OCI-LY1 (cell line): ENCODE measurements around the gene S100A7.
"Not testable (repeated sequence)": the region's sequence is repeated elsewhere in the genome, so short reads cannot be mapped to it uniquely, and the experiment has no call there.

Experiments
- H2AFZ ChIP-seq: fragments of 200-600 bp; sonication (generic), shearing (Covaris generic); 2 replicates; pipeline ENCODE4 v1.6.0; 2014; ENCODE audit warnings: antibody characterized with exemption, mild to moderate bottlenecking, low read length
- H3F3A ChIP-seq: fragments of 200-600 bp; sonication (generic), shearing (Covaris generic); 2 replicates; pipeline ENCODE4 v1.6.0; 2014; ENCODE audit warnings: mild to moderate bottlenecking, antibody characterized with exemption, low read length, moderate library complexity; ENCODE audit not compliant: insufficient read depth
- H3K27ac ChIP-seq: fragments of 200-600 bp; sonication (generic); 2 replicates; pipeline ENCODE4 v1.5.1; 2014; ENCODE audit warnings: low read length, mixed run types, mild to moderate bottlenecking, low read depth; ENCODE audit not compliant: poor library complexity, severe bottlenecking
- H3K27me3 ChIP-seq: fragments of 200-600 bp; sonication (generic); 2 replicates; pipeline ENCODE4 v1.6.0; 2014; ENCODE audit warnings: antibody characterized with exemption, mild to moderate bottlenecking, low read length, moderate library complexity; ENCODE audit not compliant: insufficient read depth
- H3K36me3 ChIP-seq: fragments of 200-600 bp; sonication (generic); 2 replicates; pipeline ENCODE4 v1.6.1; 2014; ENCODE audit warnings: mild to moderate bottlenecking, antibody characterized with exemption, low read length, moderate library complexity, mixed read lengths; ENCODE audit not compliant: insufficient read depth
- H3K4me1 ChIP-seq: fragments of 200-600 bp; sonication (generic); 2 replicates; pipeline ENCODE4 v1.5.1; 2014; ENCODE audit warnings: mild to moderate bottlenecking, low read length, moderate library complexity; ENCODE audit not compliant: insufficient read depth, severe bottlenecking
- H3K4me2 ChIP-seq: fragments of 200-600 bp; sonication (generic), shearing (Covaris generic); 2 replicates; pipeline ENCODE4 v1.6.1; 2014; ENCODE audit warnings: low read length
- H3K4me3 ChIP-seq: fragments of 200-600 bp; sonication (generic); 2 replicates; pipeline ENCODE4 v1.5.1; 2014; ENCODE audit warnings: low read length, low read depth, mild to moderate bottlenecking, mixed read lengths; ENCODE audit not compliant: poor library complexity, severe bottlenecking
- H3K79me2 ChIP-seq: fragments of 200-600 bp; shearing (Covaris generic); 2 replicates; pipeline ENCODE4 v1.6.1; 2016; ENCODE audit warnings: mixed run types, low read length, mixed read lengths; ENCODE audit not compliant: insufficient read depth
- H3K9ac ChIP-seq: fragments of 200-600 bp; sonication (generic), shearing (Covaris generic); 2 replicates; pipeline ENCODE4 v1.6.1; 2014; ENCODE audit warnings: mild to moderate bottlenecking, low read length, mixed read lengths
- H3K9me2 ChIP-seq: fragments of 200-600 bp; sonication (generic), shearing (Covaris generic); 2 replicates; pipeline ENCODE4 v1.6.1; 2014; ENCODE audit warnings: low read depth, mild to moderate bottlenecking, low read length, mixed read lengths
- H3K9me3 ChIP-seq: fragments of 200-600 bp; shearing (Covaris generic); 2 replicates; pipeline ENCODE4 v1.6.1; 2014; ENCODE audit warnings: low read length, mixed read lengths
- H4K20me1 ChIP-seq: fragments of 200-600 bp; sonication (generic), shearing (Covaris generic); 2 replicates; pipeline ENCODE4 v1.6.0; 2016; ENCODE audit warnings: mild to moderate bottlenecking, low read length; ENCODE audit not compliant: insufficient read depth
- EZH2 ChIP-seq: fragments of 200-600 bp; sonication (generic), shearing (Covaris generic); IDR thresholded peaks from 2 replicates; pipeline ENCODE4 v1.8.0; 2017; ENCODE audit warnings: borderline replicate concordance, mixed run types, mild to moderate bottlenecking, antibody characterized with exemption, low read length, moderate library complexity, mixed read lengths
- TF ChIP-seq, protein P1 (sequence below): fragments of 200-600 bp; sonication (generic), shearing (Covaris generic); IDR thresholded peaks from 2 replicates; pipeline ENCODE4 v1.5.1; 2017; ENCODE audit warnings: mild to moderate bottlenecking, antibody characterized with exemption, low read length, moderate library complexity, mixed read lengths

Gene S100A7

DNA sequence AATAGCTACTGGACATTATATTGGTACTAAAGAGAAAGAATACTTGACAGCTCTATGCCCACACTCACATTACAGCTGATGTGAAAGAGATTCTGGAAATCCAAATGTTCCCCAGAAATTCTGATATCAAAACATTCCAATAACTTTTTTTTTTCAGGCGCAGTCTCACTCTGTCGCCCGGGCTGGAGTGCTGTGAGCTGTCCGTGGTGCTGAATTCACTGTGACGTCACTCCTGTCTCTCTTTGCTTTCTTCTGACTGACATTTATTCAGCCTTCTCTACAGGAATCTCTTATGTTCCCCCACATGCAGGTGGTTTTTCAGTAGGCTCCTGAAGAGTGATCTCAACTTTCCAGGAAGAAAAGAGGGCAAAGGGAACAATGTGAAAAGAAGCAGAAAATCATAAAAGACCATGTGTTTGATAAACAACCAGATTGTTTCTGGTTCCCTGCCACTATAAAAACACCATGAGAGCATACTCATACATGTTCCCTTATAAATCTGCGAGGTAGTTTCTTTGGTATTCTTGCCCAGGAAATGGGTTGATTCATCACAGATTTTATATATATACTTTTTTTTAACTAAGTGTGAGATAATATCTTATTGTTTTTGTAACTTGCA is 37.9 kb downstream of the S100A7 start:
- no peak overlapping the region for H3K27ac ChIP-seq
- H4K20me1 ChIP-seq: no peaks in the 10 kb centered on the region
- H3K4me2 ChIP-seq: no peak overlapping the region
- no peak overlapping the region for H2AFZ ChIP-seq
- H3K4me1 ChIP-seq: no peaks in the 10 kb centered on the region
- H3K9me2 ChIP-seq: no peaks in the 10 kb centered on the region
- no peaks in the 10 kb centered on the region for H3K9me3 ChIP-seq
- H3F3A ChIP-seq: no peaks in the 10 kb centered on the region
- no peaks in the 10 kb centered on the region for H3K79me2 ChIP-seq
- no peaks in the 10 kb centered on the region for H3K27me3 ChIP-seq
- H3K9ac ChIP-seq: no peak overlapping the region
- no peak overlapping the region for H3K4me3 ChIP-seq
- no peaks in the 10 kb centered on the region for H3K36me3 ChIP-seq
- TF ChIP-seq, protein P1, sequence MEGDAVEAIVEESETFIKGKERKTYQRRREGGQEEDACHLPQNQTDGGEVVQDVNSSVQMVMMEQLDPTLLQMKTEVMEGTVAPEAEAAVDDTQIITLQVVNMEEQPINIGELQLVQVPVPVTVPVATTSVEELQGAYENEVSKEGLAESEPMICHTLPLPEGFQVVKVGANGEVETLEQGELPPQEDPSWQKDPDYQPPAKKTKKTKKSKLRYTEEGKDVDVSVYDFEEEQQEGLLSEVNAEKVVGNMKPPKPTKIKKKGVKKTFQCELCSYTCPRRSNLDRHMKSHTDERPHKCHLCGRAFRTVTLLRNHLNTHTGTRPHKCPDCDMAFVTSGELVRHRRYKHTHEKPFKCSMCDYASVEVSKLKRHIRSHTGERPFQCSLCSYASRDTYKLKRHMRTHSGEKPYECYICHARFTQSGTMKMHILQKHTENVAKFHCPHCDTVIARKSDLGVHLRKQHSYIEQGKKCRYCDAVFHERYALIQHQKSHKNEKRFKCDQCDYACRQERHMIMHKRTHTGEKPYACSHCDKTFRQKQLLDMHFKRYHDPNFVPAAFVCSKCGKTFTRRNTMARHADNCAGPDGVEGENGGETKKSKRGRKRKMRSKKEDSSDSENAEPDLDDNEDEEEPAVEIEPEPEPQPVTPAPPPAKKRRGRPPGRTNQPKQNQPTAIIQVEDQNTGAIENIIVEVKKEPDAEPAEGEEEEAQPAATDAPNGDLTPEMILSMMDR: no peak
- TF ChIP-seq EZH2: no peak

DNA sequence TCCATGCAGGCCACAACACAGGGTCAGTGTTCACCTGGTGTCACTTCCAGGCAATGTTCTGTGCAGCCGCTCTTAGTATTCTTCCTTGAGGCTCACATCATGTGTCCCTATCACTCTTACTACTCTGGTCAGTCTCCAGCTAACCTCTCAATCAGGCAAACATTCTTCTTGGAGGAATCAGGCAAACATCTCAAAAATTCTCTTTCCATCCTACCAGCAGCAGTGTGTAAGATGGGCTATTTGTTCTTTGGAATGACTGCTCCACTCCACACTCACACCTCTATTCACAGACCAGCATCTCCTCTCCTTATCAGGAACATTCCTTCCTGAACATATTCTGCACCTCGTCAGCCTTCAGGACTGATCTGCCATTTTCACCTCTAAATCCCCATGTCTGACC is 40.1 kb downstream of the S100A7 start:
- Histone ChIP-seq H3K9me3 (no peaks in the 10 kb centered on the region), H3K27me3 (no peaks in the 10 kb centered on the region), H3K27ac (no peak overlapping the region), H3K4me3 (no peak overlapping the region), H3F3A (no peaks in the 10 kb centered on the region), H2AFZ (no peak overlapping the region), H3K9me2 (no peaks in the 10 kb centered on the region), H3K9ac (no peak overlapping the region), H3K36me3 (no peaks in the 10 kb centered on the region), H3K79me2 (no peaks in the 10 kb centered on the region), H4K20me1 (no peaks in the 10 kb centered on the region), H3K4me1 (no peaks in the 10 kb centered on the region), H3K4me2 (no peak overlapping the region)
- TF ChIP-seq, protein P1: no peak
- TF ChIP-seq EZH2: no peak

DNA sequence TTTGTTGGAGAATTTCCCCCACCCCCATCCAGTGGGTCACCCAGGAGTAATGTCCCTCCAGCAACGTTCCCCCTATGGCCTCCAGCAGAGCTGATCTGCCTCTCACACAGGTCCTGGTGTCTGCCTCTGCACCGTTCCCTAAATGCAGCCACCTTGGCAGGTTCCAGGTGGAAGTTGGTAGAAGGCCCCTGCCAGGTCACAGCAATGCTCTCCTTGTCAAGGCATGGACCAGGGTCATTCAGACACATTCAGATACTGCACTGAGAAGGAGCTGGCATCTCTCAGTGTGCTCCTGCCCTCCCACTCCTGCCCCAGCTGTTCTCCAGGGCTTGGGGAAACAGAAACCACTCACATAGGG is 41.0 kb downstream of the S100A7 start:
- not testable (repeated sequence) for H3K4me3 ChIP-seq, H3K36me3 ChIP-seq, H3K4me2 ChIP-seq, H3K9ac ChIP-seq, H3K27me3 ChIP-seq, H3K79me2 ChIP-seq, H3F3A ChIP-seq, H4K20me1 ChIP-seq, H3K9me2 ChIP-seq, H3K4me1 ChIP-seq, H2AFZ ChIP-seq, H3K9me3 ChIP-seq, H3K27ac ChIP-seq

DNA sequence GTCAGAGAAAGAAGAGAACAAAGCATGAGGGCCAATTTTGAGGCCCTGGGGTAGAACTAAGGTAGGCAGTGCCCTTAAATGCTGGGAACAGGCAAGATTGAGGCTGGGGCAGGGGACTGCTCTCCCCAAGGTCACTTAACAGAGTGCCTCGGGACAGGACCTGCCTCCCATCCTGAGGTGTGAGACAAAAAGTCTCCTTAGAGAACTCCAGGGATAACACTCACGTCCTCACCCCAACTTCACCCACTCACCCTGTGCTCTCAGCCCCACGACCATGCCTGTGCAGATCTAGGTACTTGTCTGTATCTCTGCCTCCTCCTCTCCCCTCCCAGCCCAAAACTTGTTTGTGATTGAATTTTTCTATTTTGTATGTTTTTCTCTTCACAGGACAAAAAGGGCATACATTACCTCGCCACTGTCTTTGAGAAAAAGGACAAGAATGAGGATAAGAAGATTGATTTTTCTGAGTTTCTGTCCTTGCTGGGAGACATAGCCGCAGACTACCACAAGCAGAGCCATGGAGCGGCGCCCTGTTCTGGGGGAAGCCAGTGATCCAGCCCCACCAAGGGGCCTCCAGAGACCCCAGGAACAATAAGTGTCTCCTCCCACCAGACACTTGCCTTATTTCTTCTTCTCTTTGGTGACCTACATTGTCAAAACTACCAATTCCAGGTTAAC is 41.6 kb downstream of the S100A7 start:
- not testable (repeated sequence) for H3K27ac ChIP-seq, H4K20me1 ChIP-seq

More for the DNA sequence above, 41.6 kb downstream of the S100A7 start:
- not testable (repeated sequence) for H3K9me3 ChIP-seq, H3K9me2 ChIP-seq, H3K27me3 ChIP-seq, H3K36me3 ChIP-seq, H3F3A ChIP-seq, H3K4me1 ChIP-seq, H3K9ac ChIP-seq, H3K4me3 ChIP-seq, H3K79me2 ChIP-seq, H3K4me2 ChIP-seq, H2AFZ ChIP-seq
